LNCaP clone FGC (cell line): Measurements from ENCODE around the gene SMOC1.

ENCODE experiments used
- DNase-seq: peaks from one replicate; pipeline ENCODE4 v3.0.0-alpha.2; 2011; ENCODE audit warnings: low read depth
- H3K4me3 ChIP-seq: 2 replicates; pipeline ENCODE4 v1.5.1; 2011; ENCODE audit warnings: mild to moderate bottlenecking, low read depth, low read length, control low read depth
- TF ChIP-seq, protein P1 (sequence below): IDR thresholded peaks from 2 replicates; pipeline ENCODE4 v1.5.1; 2012; ENCODE audit warnings: mild to moderate bottlenecking; ENCODE audit not compliant: control insufficient read depth, insufficient read depth; ENCODE audit errors: extremely low read depth

Gene SMOC1

DNA sequence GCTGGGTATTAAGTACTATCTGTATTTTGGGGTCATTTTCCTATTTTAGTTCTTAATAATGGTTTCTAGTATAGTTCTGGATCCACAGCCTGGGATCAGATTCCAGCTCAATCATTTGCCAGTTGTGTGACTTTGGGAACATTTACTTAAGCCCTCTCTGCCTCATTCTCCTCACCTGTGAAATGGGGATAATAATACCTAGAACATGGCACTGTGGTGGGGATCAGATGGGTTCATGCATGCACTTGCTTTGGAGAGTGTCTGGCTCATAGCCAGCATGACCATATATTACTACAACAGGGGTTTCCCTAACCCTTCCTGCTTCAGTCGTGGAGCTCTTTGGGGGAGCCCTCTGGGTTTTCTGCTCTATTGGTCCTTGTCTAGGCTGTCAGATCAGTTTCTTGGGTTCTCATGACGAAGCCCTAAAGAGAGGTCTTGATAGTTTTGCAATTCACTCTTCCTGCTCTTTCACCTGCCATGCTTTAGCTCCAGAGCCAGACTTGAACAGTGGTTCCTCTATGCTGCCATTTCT lies 34.1 kb upstream of the SMOC1 start:
- TF ChIP-seq, protein P1, sequence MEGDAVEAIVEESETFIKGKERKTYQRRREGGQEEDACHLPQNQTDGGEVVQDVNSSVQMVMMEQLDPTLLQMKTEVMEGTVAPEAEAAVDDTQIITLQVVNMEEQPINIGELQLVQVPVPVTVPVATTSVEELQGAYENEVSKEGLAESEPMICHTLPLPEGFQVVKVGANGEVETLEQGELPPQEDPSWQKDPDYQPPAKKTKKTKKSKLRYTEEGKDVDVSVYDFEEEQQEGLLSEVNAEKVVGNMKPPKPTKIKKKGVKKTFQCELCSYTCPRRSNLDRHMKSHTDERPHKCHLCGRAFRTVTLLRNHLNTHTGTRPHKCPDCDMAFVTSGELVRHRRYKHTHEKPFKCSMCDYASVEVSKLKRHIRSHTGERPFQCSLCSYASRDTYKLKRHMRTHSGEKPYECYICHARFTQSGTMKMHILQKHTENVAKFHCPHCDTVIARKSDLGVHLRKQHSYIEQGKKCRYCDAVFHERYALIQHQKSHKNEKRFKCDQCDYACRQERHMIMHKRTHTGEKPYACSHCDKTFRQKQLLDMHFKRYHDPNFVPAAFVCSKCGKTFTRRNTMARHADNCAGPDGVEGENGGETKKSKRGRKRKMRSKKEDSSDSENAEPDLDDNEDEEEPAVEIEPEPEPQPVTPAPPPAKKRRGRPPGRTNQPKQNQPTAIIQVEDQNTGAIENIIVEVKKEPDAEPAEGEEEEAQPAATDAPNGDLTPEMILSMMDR = no peak
- no peak overlapping the region for H3K4me3 ChIP-seq
- no peak for DNase-seq

DNA sequence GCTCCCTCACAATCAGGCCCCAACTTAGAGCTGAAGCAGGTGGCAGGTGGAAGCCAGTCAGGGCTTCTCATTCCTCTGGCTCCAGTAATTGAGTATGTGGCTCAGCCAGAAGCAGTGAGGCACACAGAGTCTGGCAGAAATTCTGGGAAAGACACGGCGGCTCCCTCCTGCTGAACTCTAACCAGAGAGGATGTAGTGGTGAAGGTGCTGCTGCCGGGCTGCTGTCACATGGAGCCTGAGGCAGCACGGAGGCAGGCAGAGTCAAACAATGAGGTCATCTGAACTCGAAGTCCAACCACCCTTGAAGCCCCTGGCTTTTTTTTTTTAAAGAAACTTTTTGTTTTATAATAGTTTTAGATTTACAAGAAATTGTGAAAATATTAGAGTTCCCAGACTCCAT lies 33.4 kb upstream of the SMOC1 start:
- H3K4me3 ChIP-seq = no peak overlapping the region
- TF ChIP-seq, protein P1 = no peak
- no peak for DNase-seq

DNA sequence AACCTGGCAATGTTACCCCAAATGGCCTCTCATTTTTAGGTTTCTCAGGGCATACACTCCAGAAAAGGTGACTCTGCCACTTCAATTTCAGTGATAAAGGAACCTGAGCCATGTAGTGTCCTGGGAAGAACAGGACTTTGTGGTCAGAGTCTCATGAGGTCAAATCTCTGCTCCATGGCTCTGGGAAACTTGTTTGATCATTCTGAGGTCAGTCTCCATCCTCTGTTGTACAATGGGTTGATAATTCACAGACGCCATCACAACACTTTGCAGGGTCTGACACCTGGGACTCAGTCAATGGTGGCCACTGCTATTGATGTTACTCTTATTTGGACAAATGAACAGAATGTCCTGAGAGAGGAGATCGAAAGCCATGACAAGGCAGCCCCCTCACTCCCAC lies 31.1 kb upstream of the SMOC1 start:
- TF ChIP-seq, protein P1 = no peak
- no peak for DNase-seq
- H3K4me3 ChIP-seq = no peak overlapping the region

DNA sequence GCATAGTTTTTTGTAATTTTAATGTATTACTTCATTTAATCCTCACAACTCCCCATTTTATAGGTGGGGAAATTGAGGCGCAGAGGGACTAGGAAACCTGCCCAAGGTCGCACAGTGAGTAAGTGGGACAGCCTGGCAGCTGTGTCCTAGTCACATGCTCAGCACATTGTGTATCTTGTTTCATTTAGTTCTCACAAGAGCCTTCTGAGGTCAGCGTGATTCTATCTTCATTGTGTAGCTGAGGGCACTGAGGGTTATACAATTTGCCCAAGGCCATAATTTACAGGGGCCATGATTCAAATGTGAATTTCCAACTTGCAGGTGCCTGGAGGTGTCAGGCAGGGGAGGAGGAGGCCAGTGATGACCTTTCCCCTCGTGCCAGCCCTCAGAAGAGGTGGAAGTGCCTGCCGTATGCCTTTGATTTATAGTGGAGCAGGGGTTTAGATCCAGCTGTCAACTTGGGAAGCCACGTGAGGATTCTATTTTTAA lies 30.3 kb upstream of the SMOC1 start:
- no peak overlapping the region for H3K4me3 ChIP-seq
- TF ChIP-seq, protein P1 = no peak
- peak; percentile 1 for DNase-seq

DNA sequence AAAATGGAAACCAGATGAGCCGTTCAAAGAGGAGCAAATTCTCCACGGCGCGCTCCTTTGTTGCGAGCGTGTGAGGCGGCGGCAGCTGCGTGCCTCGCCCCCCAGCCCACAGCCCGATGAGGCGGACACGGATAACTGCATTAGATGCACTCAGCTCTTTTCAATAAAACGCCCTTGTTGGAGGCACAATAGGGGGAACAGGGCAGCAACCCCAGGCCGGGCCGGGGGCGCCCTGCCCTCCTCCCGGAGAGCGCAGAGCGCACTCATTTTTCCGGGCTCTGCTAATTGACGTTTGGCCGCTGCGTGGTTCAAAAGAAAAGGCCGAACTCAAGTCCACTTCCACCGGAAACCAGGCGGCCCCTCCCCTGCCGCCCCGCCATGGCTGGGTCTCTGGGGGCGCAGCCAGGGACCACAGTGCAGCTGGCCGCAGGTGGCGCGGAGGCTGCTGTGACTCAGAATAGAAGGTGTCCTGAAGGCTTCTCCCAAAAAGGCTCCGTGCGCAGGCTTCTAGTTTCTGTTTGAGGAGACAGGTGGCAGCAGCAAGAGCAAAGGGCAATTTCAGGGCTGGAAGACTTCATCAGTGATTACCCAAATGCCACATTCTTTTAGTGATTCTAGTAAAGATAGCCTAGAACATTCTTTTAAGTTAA lies 29.0 kb upstream of the SMOC1 start:
- TF ChIP-seq, protein P1 = no peak
- H3K4me3 ChIP-seq = no peak overlapping the region
- DNase-seq = no peak

DNA sequence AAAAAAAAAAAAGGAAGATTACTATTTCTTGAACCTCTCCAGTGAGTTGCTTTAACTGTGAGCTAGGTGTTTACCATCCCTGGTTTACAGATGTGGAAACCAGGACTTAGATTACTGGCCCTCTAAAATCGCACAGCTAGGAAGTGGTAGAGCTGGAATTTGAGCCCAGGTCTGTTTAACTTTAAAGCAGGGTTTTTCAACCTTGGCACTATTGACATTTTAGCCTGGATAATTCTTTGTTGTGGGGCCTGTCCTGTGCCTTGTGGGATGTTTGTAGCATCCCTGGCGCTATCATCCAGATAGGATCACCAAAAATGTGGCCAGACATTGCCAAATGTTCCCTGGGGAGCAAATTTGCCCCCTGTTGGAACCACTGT lies 28.5 kb upstream of the SMOC1 start:
- H3K4me3 ChIP-seq = no peak overlapping the region
- DNase-seq = no peak
- TF ChIP-seq, protein P1 = no peak
